ENCODE results near the gene PFKFB4. TPM values are rescaled to one million over a fixed set of nuclear protein-coding genes. Genes with fewer than 3 reads are reported as not detected.

PFKFB4 gene
- total and polyA plus RNA-seq, 2 donors (not counting 1 experiment from before 2014, with no cell fraction given) = 1.3 to 3.3 TPM

- Histone ChIP-seq H3K4me2 (replicated peaks; ENCODE audit: low read depth, low read length, poor library complexity, severe bottlenecking) (no peak overlapping the region), H3K9me3 (ENCODE audit: control extremely low read depth in 1 of 3, control insufficient read depth in 2 of 3, insufficient read depth in 1 of 3, low read length in 2 of 3) (no peaks in the 10 kb centered on the region), H3K27me3 (replicated peaks in 1 of 4; ENCODE audit: control extremely low read depth in 1 of 4, control insufficient read depth in 3 of 4, insufficient read depth in 4 of 4, low read length in 3 of 4) (no peaks in the 10 kb centered on the region), H3K79me2 (ENCODE audit: control insufficient read depth, insufficient read depth, low read length) (no peaks in the 10 kb centered on the region), H3K4me3 (ENCODE audit: control extremely low read depth in 1 of 5, extremely low read depth in 1 of 5, insufficient read depth in 1 of 5, low read depth in 2 of 5, low read length in 4 of 5) (no peak overlapping the region), H3K4me1 (ENCODE audit: control insufficient read depth in 2 of 2, insufficient read depth in 2 of 2, low read length in 2 of 2) (no peaks in the 10 kb centered on the region), H3K27ac (ENCODE audit: low read length in 2 of 2) (no peak overlapping the region), H4K20me1 (ENCODE audit: control insufficient read depth, insufficient read depth, low read length, poor library complexity, severe bottlenecking) (no peaks in the 10 kb centered on the region), H3K9ac (ENCODE audit: low read length) (no peak overlapping the region), H2AFZ (ENCODE audit: insufficient read depth, low read depth, low read length, poor library complexity, severe bottlenecking) (no peak overlapping the region), H3K36me3 (replicated peaks in 1 of 2; ENCODE audit: control extremely low read depth in 1 of 2, control insufficient read depth in 1 of 2, extremely low read depth in 1 of 2, insufficient read depth in 2 of 2, low read length in 1 of 2) (no peaks in the 10 kb centered on the region)
- H3K27me3 Mint-ChIP-seq = no peaks in the 10 kb centered on the region
- H3K27ac Mint-ChIP-seq = no peak overlapping the region
- 89% methylated on average over 16 of the region's 18 CpGs for WGBS (ENCODE audit: insufficient coverage)
- ATAC-seq (ENCODE audit: low read depth) (no peak), DNase-seq (no peak)
- H3K4me3 Mint-ChIP-seq = no peak overlapping the region
- H3K4me1 Mint-ChIP-seq = no peaks in the 10 kb centered on the region
- intact Hi-C loops (cut with micrococcal nuclease) = no loop called here
- TF ChIP-seq EZH2 (IDR thresholded peaks at IDR 0.05; ENCODE audit: borderline replicate concordance, insufficient read depth, low read depth, low read length, poor library complexity, severe bottlenecking) (no peak), CTCF (IDR thresholded peaks at IDR 0.05) (no peak)
- H3K9me3 Mint-ChIP-seq (ENCODE audit: insufficient read depth) = no peaks in the 10 kb centered on the region
- ChIA-PET POLR2A (no interaction called here), CTCF (no interaction called here)
These were observed 13.3 kb upstream of the PFKFB4 start for GRCh38 chr3:48569808-48570450.

- Histone ChIP-seq H4K20me1 (ENCODE audit: control insufficient read depth, insufficient read depth, low read length, poor library complexity, severe bottlenecking) (no peaks in the 10 kb centered on the region), H3K4me3 (ENCODE audit: control extremely low read depth in 1 of 5, extremely low read depth in 1 of 5, insufficient read depth in 1 of 5, low read depth in 2 of 5, low read length in 4 of 5) (no peak overlapping the region), H3K36me3 (replicated peaks in 1 of 2; ENCODE audit: control extremely low read depth in 1 of 2, control insufficient read depth in 1 of 2, extremely low read depth in 1 of 2, insufficient read depth in 2 of 2, low read length in 1 of 2) (no peaks in the 10 kb centered on the region), H3K79me2 (ENCODE audit: control insufficient read depth, insufficient read depth, low read length) (no peaks in the 10 kb centered on the region), H3K27ac (ENCODE audit: low read length in 2 of 2) (no peak overlapping the region), H3K9me3 (ENCODE audit: control extremely low read depth in 1 of 3, control insufficient read depth in 2 of 3, insufficient read depth in 1 of 3, low read length in 2 of 3) (no peaks in the 10 kb centered on the region), H3K4me2 (replicated peaks; ENCODE audit: low read depth, low read length, poor library complexity, severe bottlenecking) (no peak overlapping the region), H3K4me1 (ENCODE audit: control insufficient read depth in 2 of 2, insufficient read depth in 2 of 2, low read length in 2 of 2) (no peaks in the 10 kb centered on the region), H2AFZ (ENCODE audit: insufficient read depth, low read depth, low read length, poor library complexity, severe bottlenecking) (no peak overlapping the region), H3K9ac (ENCODE audit: low read length) (no peak overlapping the region), H3K27me3 (replicated peaks in 1 of 4; ENCODE audit: control extremely low read depth in 1 of 4, control insufficient read depth in 3 of 4, insufficient read depth in 4 of 4, low read length in 3 of 4) (no peaks in the 10 kb centered on the region)
- 69% methylated on average over 5 of the region's 10 CpGs for WGBS (ENCODE audit: insufficient coverage)
- no peak for TF ChIP-seq EZH2 (IDR thresholded peaks at IDR 0.05; ENCODE audit: borderline replicate concordance, insufficient read depth, low read depth, low read length, poor library complexity, severe bottlenecking)
- no peak for TF ChIP-seq CTCF (IDR thresholded peaks at IDR 0.05)
- Mint-ChIP-seq H3K9me3 (ENCODE audit: insufficient read depth) (no peaks in the 10 kb centered on the region), H3K27ac (no peak overlapping the region), H3K27me3 (no peaks in the 10 kb centered on the region), H3K4me1 (no peaks in the 10 kb centered on the region), H3K4me3 (no peak overlapping the region)
- ChIA-PET CTCF (no interaction called here), POLR2A (no interaction called here)
- intact Hi-C loops (cut with micrococcal nuclease) = no loop called here
- no peak for DNase-seq
- no peak for ATAC-seq (ENCODE audit: low read depth)
These were observed 12.8 kb upstream of the PFKFB4 start for GRCh38 chr3:48569400-48569799.

All from B cell (primary cell).